ENCODE data around the gene NEU3. TPM values are rescaled to one million over a fixed set of nuclear protein-coding genes. Genes with fewer than 3 reads are reported as not detected.

The NEU3 gene
- total RNA-seq, 1 experiment from 2014 or later = 29.0 TPM

DNA sequence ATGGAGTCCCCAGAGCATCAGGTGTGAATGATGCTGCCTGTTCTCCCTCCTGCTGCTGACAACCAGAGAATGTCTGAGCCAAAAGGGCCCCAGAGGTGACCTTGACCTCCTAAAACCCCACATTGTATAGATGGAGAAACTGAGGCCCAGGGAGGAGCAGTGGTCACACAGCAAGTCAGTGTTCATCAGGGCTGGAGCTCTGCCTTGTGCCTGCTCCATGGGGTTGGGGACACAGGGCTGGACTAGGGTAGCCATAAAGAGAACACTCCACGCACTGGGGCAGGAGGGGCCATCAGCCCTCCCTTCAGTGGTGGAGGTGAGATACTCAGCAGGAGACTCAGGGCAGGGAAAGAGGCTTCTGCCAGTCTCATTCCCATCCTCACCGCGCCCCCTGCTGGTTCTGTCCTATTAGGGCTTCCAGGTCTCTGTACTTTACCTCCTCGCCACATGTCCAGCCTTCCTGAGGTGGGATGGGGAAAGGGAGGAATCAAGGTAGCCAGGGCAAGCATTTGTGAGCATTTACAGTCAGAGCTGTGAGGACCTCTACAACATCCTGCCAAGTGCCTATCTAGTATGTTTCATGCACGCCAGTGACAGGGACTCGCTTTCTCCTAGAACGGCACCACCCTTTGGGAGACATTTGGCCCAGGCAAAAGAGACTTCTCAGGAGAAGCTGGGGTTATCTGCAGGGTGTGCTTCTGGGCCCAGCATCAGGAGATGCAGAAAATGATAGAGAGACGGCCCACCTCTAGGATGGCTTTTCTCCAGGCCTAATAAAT, 43.2 kb downstream of the NEU3 start:
- TF ChIP-seq TCF7L2 (IDR thresholded peaks at IDR 0.05; ENCODE audit: low read depth, low read length) (no peak), POLR2AphosphoS5 (IDR thresholded peaks at IDR 0.05; ENCODE audit: low read depth, low read length) (no peak), REST (IDR thresholded peaks at IDR 0.05; ENCODE audit: insufficient read depth in 1 of 2, low read depth in 2 of 2, low read length in 1 of 2) (no peak), SIN3A (IDR thresholded peaks at IDR 0.05; ENCODE audit: borderline replicate concordance, insufficient read depth, low read depth, low read length) (no peak)
- TF ChIP-seq, protein P1, sequence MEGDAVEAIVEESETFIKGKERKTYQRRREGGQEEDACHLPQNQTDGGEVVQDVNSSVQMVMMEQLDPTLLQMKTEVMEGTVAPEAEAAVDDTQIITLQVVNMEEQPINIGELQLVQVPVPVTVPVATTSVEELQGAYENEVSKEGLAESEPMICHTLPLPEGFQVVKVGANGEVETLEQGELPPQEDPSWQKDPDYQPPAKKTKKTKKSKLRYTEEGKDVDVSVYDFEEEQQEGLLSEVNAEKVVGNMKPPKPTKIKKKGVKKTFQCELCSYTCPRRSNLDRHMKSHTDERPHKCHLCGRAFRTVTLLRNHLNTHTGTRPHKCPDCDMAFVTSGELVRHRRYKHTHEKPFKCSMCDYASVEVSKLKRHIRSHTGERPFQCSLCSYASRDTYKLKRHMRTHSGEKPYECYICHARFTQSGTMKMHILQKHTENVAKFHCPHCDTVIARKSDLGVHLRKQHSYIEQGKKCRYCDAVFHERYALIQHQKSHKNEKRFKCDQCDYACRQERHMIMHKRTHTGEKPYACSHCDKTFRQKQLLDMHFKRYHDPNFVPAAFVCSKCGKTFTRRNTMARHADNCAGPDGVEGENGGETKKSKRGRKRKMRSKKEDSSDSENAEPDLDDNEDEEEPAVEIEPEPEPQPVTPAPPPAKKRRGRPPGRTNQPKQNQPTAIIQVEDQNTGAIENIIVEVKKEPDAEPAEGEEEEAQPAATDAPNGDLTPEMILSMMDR (IDR thresholded peaks at IDR 0.05) = peak; percentile 96
- in situ Hi-C loops (cut with HindIII; ENCODE audit: low pct_unique_long_range_greater_than_20kb, low sequenced_read_pairs) (no loop called here), intact Hi-C loops (cut with micrococcal nuclease; ENCODE audit: unreplicated experiment) (no loop called here)
- ATAC-seq (peak; percentile 82), DNase-seq (ENCODE audit: low read depth, low spot score) (no peak)
- POLR2A ChIA-PET = no interaction called here
- CTCF ChIA-PET = interaction anchor here (0.6 to 1.9 kb wide), 4 partner anchors 10 to 102 kb away, joined by 3 to 5 read pairs (median 3); no protein-coding TSS in a partner anchor
- H3K9me3 ChIP-seq (ENCODE audit: control insufficient read depth, insufficient read depth, low read depth, low read length) = no peaks in the 10 kb centered on the region
- no peaks in the 10 kb centered on the region for H3K27me3 ChIP-seq (ENCODE audit: control insufficient read depth, insufficient read depth, low read length)
- H3K4me3 ChIP-seq (ENCODE audit: low read depth in 2 of 2, low read length in 2 of 2) = no peak overlapping the region
- H3K27ac ChIP-seq (ENCODE audit: low read length) = no peak overlapping the region
- BruUV-seq (replicated peaks) = no TSS peak
- H3K36me3 ChIP-seq (ENCODE audit: control insufficient read depth, insufficient read depth, low read length) = no peaks in the 10 kb centered on the region
- H3K4me1 ChIP-seq (ENCODE audit: control insufficient read depth, insufficient read depth, low read length) = no peaks in the 10 kb centered on the region

GRCh38 chr11:75032550-75032935, 43.8 kb downstream of the NEU3 start:
- in situ Hi-C loops (cut with HindIII; ENCODE audit: low pct_unique_long_range_greater_than_20kb, low sequenced_read_pairs) = no loop called here

More at GRCh38 chr11:75032550-75032935, 43.8 kb downstream of the NEU3 start:
- intact Hi-C loops (cut with micrococcal nuclease; ENCODE audit: unreplicated experiment) = no loop called here
- ChIA-PET CTCF (interaction anchor here (1.9 kb wide), 1 partner anchor 103 kb away, joined by 5 read pairs; no protein-coding TSS in a partner anchor), POLR2A (no interaction called here)
- Histone ChIP-seq H3K27ac (ENCODE audit: low read length) (no peak overlapping the region), H3K27me3 (ENCODE audit: control insufficient read depth, insufficient read depth, low read length) (no peaks in the 10 kb centered on the region), H3K4me1 (ENCODE audit: control insufficient read depth, insufficient read depth, low read length) (no peaks in the 10 kb centered on the region), H3K9me3 (ENCODE audit: control insufficient read depth, insufficient read depth, low read depth, low read length) (no peaks in the 10 kb centered on the region), H3K36me3 (ENCODE audit: control insufficient read depth, insufficient read depth, low read length) (no peaks in the 10 kb centered on the region), H3K4me3 (ENCODE audit: low read depth in 2 of 2, low read length in 2 of 2) (no peak overlapping the region)
- DNase-seq (ENCODE audit: low read depth, low spot score) (no peak), ATAC-seq (no peak)
- TF ChIP-seq, protein P1 (IDR thresholded peaks at IDR 0.05) = no peak
- no TSS peak for BruUV-seq (replicated peaks)

All from Panc1 (cell line).